Effector memory CD4-positive, alpha-beta T cell (primary cell): Measurements from ENCODE around the gene TRIM15.

ENCODE experiments used
- DNase-seq, 3 donors: peaks; one replicate each; pipeline ENCODE4 v3.0.0-alpha.2; 2020
- H3K27ac ChIP-seq: 2 replicates; pipeline ENCODE4 v1.7.0; 2013; ENCODE audit warnings: mild to moderate bottlenecking, low read length, moderate library complexity; ENCODE audit not compliant: insufficient read depth, poor library complexity, severe bottlenecking
- H3K27me3 ChIP-seq: replicated peaks from 2 replicates; pipeline ENCODE4 v1.7.0; 2013; ENCODE audit warnings: mild to moderate bottlenecking, low read length; ENCODE audit not compliant: insufficient read depth, control insufficient read depth, poor library complexity, severe bottlenecking
- H3K36me3 ChIP-seq: 2 replicates; pipeline ENCODE4 v1.7.0; 2013; ENCODE audit warnings: mild to moderate bottlenecking, low read length, moderate library complexity; ENCODE audit not compliant: control insufficient read depth, insufficient read depth
- H3K4me1 ChIP-seq: 2 replicates; pipeline ENCODE4 v1.7.0; 2013; ENCODE audit warnings: low read length, mild to moderate bottlenecking; ENCODE audit not compliant: control insufficient read depth, insufficient read depth, poor library complexity, severe bottlenecking
- H3K4me3 ChIP-seq: 2 replicates; pipeline ENCODE4 v1.7.0; 2013; ENCODE audit warnings: low read length, low read depth, mild to moderate bottlenecking; ENCODE audit not compliant: insufficient read depth, poor library complexity, severe bottlenecking
- H3K9me3 ChIP-seq: 2 replicates; pipeline ENCODE4 v1.7.0; 2013; ENCODE audit warnings: mild to moderate bottlenecking, low read length, moderate library complexity; ENCODE audit not compliant: control insufficient read depth

The TRIM15 gene

DNA sequence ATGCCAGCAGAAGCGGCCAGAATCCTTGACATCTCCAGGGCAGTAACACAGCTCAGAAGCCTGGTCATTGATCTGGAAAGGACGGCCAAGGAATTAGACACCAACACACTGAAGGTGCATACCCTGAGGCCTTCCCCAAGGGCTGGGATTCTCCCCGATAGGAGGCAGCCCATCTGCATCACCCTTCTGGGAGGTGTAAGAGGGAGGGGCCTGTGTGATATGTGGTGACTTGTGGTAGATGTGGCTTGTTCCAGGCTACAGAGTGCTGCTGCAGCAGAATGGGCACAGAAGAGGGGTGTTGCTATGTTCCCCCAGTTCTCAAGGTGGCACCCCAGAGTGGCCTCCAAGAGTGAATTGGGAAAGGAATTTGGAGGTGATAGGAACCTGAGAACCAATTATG is 16.2 kb upstream of the TRIM15 start:
- Histone ChIP-seq H3K27ac (no peak overlapping the region), H3K36me3 (no peaks in the 10 kb centered on the region), H3K27me3 (peaks cover 3% of the 10 kb centered on the region), H3K4me3 (no peak overlapping the region), H3K4me1 (no peaks in the 10 kb centered on the region), H3K9me3 (no peaks in the 10 kb centered on the region)
- DNase-seq, result no peak

DNA sequence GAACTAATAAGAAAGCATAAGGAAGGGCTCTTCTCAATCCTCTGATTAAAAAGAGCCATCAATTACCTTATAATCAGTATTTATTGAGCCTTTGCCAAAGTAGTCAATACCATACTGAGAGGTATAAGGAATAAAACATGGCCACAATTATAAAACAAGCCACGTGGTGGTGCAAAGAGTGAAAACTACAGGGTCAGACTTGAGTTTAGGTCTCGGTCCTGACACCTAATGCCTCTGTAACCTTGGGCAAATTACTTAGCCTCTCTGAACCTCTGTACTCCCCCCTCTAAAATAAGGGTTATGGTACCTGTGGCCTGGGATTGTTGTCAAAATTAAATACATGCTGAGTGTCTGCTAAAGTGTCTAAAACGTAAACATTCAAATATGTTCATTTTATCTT is 14.1 kb upstream of the TRIM15 start:
- no peaks in the 10 kb centered on the region for H3K9me3 ChIP-seq
- H3K36me3 ChIP-seq, result no peaks in the 10 kb centered on the region
- peaks cover 3% of the 10 kb centered on the region for H3K27me3 ChIP-seq
- H3K4me3 ChIP-seq, result no peak overlapping the region
- no peaks in the 10 kb centered on the region for H3K4me1 ChIP-seq
- H3K27ac ChIP-seq, result no peak overlapping the region
- no peak for DNase-seq

DNA sequence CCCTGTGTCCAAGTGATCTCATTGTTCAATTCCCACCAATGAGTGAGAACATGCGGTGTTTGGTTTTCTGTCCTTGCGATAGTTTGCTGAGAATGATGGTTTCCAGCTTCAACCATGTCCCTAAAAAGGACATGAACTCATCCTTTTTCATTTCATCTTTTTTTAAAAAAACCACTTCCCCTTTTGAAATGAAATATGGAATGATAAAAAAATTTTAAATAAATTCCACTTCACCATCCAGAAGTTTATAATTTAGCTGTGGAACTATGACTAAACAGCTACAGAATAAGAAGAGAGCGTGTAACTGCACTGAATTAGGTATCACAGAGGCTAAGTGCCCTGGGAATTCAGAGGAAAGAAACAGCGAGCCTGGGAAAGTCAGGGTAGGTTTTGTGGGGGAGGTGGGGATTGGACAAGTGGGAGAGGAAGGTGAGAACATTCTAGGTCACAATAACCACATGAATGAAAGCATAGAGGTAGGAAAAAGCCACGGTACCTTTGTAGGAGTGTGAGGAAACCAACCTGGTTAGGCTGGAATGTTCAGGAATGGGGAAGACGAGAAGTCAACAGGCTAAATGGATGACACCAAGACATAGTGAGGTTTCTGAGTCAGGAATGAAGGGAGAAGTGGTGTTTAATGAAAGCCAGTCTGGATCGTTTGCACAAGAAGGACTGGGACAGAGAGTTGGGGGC is 13.3 kb upstream of the TRIM15 start:
- H3K27ac ChIP-seq, result no peak overlapping the region
- DNase-seq, result no peak
- H3K4me1 ChIP-seq, result no peaks in the 10 kb centered on the region
- peaks cover 3% of the 10 kb centered on the region for H3K27me3 ChIP-seq
- H3K36me3 ChIP-seq, result no peaks in the 10 kb centered on the region
- no peaks in the 10 kb centered on the region for H3K9me3 ChIP-seq
- no peak overlapping the region for H3K4me3 ChIP-seq

DNA sequence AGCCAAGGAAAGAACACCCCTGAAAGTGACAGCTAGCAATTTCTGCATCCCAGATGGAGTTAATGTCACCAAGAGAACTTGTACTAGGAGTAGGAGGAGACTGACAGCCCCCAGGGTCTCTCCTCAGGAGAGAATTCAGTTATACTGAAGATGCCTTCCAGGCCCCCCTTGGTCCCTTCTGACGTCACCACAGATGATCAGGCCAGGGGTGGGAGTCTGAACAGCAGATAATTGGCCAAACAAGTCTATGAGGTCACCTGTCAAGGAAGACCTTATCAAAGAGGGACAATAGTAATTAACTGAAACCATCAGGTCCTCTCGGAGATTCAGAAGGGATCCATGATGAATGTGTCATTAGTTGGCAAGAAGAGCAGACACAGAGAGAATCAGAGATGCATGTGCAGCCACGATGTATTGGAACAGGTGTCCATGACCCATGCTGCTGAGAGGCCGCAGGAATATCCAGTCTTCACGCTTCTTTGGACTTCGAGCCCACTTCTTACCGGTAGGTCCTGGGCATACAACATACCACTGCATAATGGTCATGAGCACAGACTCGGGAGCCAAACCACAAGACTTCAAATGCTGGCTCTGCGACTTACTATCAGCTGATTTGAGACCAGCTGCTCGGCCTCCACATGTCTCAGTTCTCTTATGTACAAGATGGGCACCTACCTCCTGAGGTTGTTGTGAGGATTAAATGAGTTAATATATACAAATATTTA is 12.5 kb upstream of the TRIM15 start:
- Histone ChIP-seq H3K9me3 (no peaks in the 10 kb centered on the region), H3K4me3 (no peak overlapping the region), H3K27ac (no peak overlapping the region), H3K4me1 (no peaks in the 10 kb centered on the region), H3K27me3 (peaks cover 3% of the 10 kb centered on the region), H3K36me3 (no peaks in the 10 kb centered on the region)
- DNase-seq, result no peak

DNA sequence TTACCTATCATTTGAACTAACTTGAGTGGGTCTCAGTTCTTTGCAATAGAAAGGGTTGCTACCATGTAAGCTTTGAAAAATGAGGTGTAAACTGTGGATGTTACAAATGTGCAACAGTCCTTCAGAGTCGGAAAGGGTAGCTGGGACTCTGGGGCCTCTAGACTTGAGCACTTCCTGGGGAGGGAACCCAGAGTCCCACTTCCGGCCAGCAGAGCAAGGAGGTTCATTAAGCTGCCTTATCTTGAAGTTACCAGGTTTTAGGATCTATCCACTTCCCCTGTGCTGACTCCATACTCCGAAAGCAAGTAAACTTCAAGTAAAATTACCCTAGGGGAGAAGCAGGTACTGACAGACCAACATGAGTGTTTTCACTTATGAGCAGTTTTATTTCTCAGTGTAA is 11.8 kb upstream of the TRIM15 start:
- H3K4me1 ChIP-seq, result no peaks in the 10 kb centered on the region
- no peak for DNase-seq
- peaks cover 3% of the 10 kb centered on the region for H3K27me3 ChIP-seq

DNA sequence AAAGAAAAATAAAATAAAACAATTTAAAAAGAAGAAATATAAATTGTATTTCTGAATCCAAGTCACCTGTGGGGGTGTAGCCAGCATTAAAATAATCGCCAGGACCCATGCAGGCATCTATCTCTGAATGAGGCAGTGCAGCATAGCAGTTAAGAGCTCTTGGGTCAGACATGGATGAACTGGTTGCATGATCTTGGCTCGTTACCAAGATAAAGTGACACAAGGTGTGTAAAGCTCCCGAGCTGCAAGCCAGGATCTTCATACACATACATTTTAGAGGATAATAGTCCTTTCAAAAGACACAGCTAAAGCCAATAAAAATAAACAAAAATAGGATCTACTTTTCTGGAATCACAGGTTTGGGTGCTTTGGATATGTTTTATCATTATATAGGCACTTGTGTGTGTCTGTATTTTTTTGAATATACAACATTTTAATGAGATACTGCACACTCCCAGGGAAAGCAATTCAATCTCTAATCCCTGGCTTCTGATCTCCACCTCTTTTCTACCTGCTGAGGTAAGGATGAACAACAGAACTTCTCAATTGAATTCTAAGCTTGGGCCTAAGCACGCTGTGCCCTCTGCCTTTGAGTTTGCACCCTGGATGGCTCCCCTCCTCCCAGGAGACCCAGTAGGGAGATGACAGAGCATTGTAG is 11.2 kb upstream of the TRIM15 start:
- H3K27me3 ChIP-seq, result peaks cover under 1% of the 10 kb centered on the region

More for the DNA sequence above, 11.8 kb upstream of the TRIM15 start:
- Histone ChIP-seq H3K36me3 (no peaks in the 10 kb centered on the region), H3K4me3 (no peak overlapping the region), H3K27ac (no peak overlapping the region), H3K9me3 (no peaks in the 10 kb centered on the region)

DNA sequence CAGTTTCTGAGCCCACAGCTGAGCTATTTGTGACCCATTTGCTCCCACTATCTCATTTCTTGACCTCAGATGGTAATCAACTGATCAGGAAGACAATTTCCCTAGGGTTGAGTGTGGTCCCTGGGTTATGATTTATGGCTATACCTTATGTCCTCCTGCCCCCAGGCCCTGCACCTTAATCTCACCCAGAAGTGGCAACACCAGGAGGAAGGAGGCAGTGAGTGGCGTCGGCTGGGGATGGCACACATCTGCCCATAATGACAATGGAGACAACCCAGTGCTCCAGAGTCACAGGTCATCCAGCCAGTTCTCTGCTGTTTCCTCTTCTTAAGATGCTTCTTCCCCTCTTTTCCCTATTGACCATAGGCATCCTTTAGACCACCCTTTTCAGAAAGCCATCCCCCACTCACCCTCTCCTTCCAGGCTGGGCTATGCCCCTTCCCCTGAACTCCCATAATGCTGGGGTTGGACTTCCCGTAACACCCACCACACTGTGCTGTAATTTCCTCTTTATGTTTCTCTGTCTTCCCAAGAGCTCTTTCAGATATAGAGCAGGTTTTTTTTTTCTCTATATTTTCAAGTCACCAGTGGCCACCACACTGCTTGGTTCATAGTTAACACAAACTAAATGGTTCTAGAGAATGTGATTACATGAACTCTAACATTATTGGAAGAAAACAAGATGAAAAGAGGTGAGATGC is 10.3 kb upstream of the TRIM15 start:
- H3K9me3 ChIP-seq, result no peaks in the 10 kb centered on the region
- no peaks in the 10 kb centered on the region for H3K4me1 ChIP-seq
- H3K4me3 ChIP-seq, result no peak overlapping the region
- no peak for DNase-seq
- no peak overlapping the region for H3K27ac ChIP-seq
- no peaks in the 10 kb centered on the region for H3K36me3 ChIP-seq
- H3K27me3 ChIP-seq, result no peaks in the 10 kb centered on the region

More for the DNA sequence above, 11.2 kb upstream of the TRIM15 start:
- Histone ChIP-seq H3K36me3 (no peaks in the 10 kb centered on the region), H3K27ac (no peak overlapping the region), H3K4me3 (no peak overlapping the region), H3K4me1 (no peaks in the 10 kb centered on the region), H3K9me3 (no peaks in the 10 kb centered on the region)
- DNase-seq, result no peak

DNA sequence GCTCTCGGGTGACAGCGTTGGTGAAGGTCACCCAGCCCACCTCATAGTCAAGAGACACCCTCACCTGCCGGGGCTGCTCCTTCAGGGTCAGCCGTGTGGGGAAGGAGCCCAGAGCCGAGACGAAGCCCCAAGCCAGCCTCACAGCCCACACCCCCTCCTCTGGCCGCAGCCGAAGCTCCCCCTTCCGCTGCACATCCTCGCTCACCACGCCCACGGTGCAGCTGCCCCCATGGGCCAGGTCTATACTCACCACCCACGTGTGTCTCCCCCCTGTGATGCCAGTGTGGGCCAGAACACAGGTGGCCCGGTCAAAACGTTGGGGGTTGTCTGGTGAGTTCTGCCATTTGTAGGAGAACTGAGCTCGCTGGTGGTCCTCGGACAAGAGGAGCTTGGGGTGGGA is 9.3 kb upstream of the TRIM15 start:
- Histone ChIP-seq H3K27ac (no peak overlapping the region), H3K4me3 (no peak overlapping the region), H3K27me3 (no peaks in the 10 kb centered on the region), H3K36me3 (no peaks in the 10 kb centered on the region), H3K9me3 (no peaks in the 10 kb centered on the region), H3K4me1 (no peaks in the 10 kb centered on the region)
- no peak for DNase-seq

DNA sequence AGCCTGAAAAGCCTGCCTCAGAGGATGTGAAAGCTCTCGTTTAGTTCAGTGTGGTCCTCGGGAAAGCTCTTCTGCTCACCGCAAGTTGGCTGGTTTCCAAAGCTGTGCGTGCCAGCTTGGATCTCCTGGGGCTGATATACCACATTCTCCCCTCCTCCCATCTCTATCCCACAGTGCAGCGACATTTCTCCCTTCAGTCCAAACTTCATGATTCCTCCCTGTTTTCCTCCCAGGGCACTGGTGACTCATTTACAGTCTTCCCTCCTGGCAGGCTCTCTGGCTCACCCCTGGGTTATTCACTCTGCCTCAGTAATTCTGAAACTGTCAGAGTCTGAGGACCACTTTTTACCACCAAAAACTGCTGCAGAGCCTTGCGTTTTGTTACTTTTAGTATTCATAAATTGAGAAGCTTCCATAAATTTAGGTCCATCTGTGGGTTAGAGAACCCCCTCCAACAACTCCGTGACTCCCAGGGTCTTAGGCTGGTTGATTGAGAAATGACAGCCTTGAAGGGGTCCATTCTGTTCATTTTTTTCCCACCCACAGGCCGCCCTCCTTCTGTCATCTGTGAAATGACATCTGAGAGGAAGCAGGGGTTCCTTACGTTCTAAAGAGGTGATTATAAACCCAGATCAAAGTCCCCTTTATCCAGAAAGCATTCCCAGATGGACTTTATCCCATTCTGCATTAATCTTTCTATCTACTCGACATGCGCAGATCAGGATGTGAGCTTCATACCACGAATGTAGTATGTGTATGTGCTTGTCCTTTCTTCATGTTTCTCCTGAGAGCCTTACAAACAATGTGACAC is 8.4 kb upstream of the TRIM15 start:
- Histone ChIP-seq H3K27me3 (no peaks in the 10 kb centered on the region), H3K27ac (no peak overlapping the region), H3K9me3 (no peaks in the 10 kb centered on the region), H3K4me3 (no peak overlapping the region), H3K4me1 (no peaks in the 10 kb centered on the region), H3K36me3 (no peaks in the 10 kb centered on the region)
- DNase-seq, result no peak
